MM.1S (cell line): ENCODE data around the gene WWC2.

Experiments used
- DNase-seq: peaks from one replicate; pipeline ENCODE4 v3.0.0-alpha.2; 2015
- H2AFZ ChIP-seq: fragments of 300-600 bp; sonication (generic); 2 replicates; pipeline ENCODE4 v1.6.0; 2016; ENCODE audit warnings: antibody characterized with exemption, low read length
- H3F3A ChIP-seq: fragments of 300-600 bp; sonication (generic); 2 replicates; pipeline ENCODE4 v1.6.1; 2016; ENCODE audit warnings: mild to moderate bottlenecking, antibody characterized with exemption, low read length, moderate library complexity, mixed read lengths; ENCODE audit not compliant: insufficient read depth
- H3K27ac ChIP-seq: fragments of 300-600 bp; sonication (generic); 2 replicates; pipeline ENCODE4 v1.5.1; 2016; ENCODE audit warnings: mild to moderate bottlenecking, low read length
- H3K27me3 ChIP-seq: fragments of 300-600 bp; sonication (generic); replicated peaks from 2 replicates; pipeline ENCODE4 v1.6.0; 2016; ENCODE audit warnings: low read length; ENCODE audit not compliant: insufficient read depth
- H3K36me3 ChIP-seq: fragments of 300-600 bp; sonication (generic); replicated peaks from 2 replicates; pipeline ENCODE4 v1.6.1; 2016; ENCODE audit warnings: mild to moderate bottlenecking, low read length, mixed read lengths; ENCODE audit not compliant: insufficient read depth
- H3K4me1 ChIP-seq: fragments of 300-600 bp; sonication (generic); 2 replicates; pipeline ENCODE4 v1.6.1; 2016; ENCODE audit warnings: low read length, mixed read lengths
- H3K4me2 ChIP-seq: fragments of 300-600 bp; sonication (generic); 2 replicates; pipeline ENCODE4 v1.6.0; 2016; ENCODE audit warnings: low read depth, low read length
- H3K4me3 ChIP-seq: fragments of 300-600 bp; sonication (generic); 2 replicates; pipeline ENCODE4 v1.5.1; 2016; ENCODE audit warnings: low read length, mixed read lengths
- H3K79me2 ChIP-seq: fragments of 300-600 bp; sonication (generic); 2 replicates; pipeline ENCODE4 v1.6.1; 2016; ENCODE audit warnings: mixed run types, low read length, mixed read lengths
- H3K9ac ChIP-seq: fragments of 300-600 bp; sonication (generic); 2 replicates; pipeline ENCODE4 v1.6.1; 2016; ENCODE audit warnings: low read length, mixed read lengths
- H3K9me2 ChIP-seq: fragments of 300-600 bp; sonication (generic); replicated peaks from 2 replicates; pipeline ENCODE4 v1.6.1; 2016; ENCODE audit warnings: mild to moderate bottlenecking, low read length, mixed read lengths; ENCODE audit not compliant: insufficient read depth
- H3K9me3 ChIP-seq: fragments of 300-600 bp; sonication (generic); replicated peaks from 2 replicates; pipeline ENCODE4 v1.6.1; 2016; ENCODE audit warnings: mild to moderate bottlenecking, low read length, mixed read lengths; ENCODE audit not compliant: insufficient read depth
- H4K20me1 ChIP-seq: fragments of 300-600 bp; sonication (generic); 2 replicates; pipeline ENCODE4 v1.6.1; 2016; ENCODE audit warnings: mild to moderate bottlenecking, low read length, moderate library complexity, mixed read lengths; ENCODE audit not compliant: insufficient read depth
- CTCF ChIP-seq: fragments of 300-600 bp; sonication (generic); IDR thresholded peaks from 2 replicates; pipeline ENCODE4 v1.5.1; 2016; ENCODE audit warnings: antibody characterized with exemption, low read length, mixed read lengths
- EZH2 ChIP-seq: fragments of 300-600 bp; sonication (generic); optimal IDR thresholded peaks from 2 replicates; pipeline ENCODE3; 2017; ENCODE audit warnings: low read depth, mild to moderate bottlenecking, antibody characterized with exemption, low read length, mixed read lengths
- EZH2phosphoT487 ChIP-seq: fragments of 300-600 bp; sonication (generic); IDR thresholded peaks from 2 replicates; pipeline ENCODE4 v1.6.1; 2018; ENCODE audit warnings: antibody characterized with exemption, low read length

The WWC2 gene

GRCh38 chr4:183140911-183141320 is 41.9 kb downstream of the WWC2 start:
- Histone ChIP-seq H3K4me1 (no peaks in the 10 kb centered on the region), H3K4me2 (no peak overlapping the region), H3K27ac (no peak overlapping the region), H4K20me1 (no peaks in the 10 kb centered on the region), H3K79me2 (no peaks in the 10 kb centered on the region), H3K36me3 (no peaks in the 10 kb centered on the region), H2AFZ (no peak overlapping the region), H3K27me3 (no peaks in the 10 kb centered on the region), H3F3A (no peaks in the 10 kb centered on the region), H3K4me3 (no peak overlapping the region), H3K9me2 (no peaks in the 10 kb centered on the region), H3K9ac (no peak overlapping the region), H3K9me3 (no peaks in the 10 kb centered on the region)
- no peak for DNase-seq
- TF ChIP-seq CTCF (no peak), EZH2phosphoT487 (no peak), EZH2 (no peak)

GRCh38 chr4:183141997-183142396 is 42.9 kb downstream of the WWC2 start:
- H3K4me1 ChIP-seq: peaks cover 9% of the 10 kb centered on the region; the same call in 1 of the 2 replicates
- no peak overlapping the region for H3K9ac ChIP-seq
- H4K20me1 ChIP-seq: no peaks in the 10 kb centered on the region
- H3K27me3 ChIP-seq: no peaks in the 10 kb centered on the region
- no peak overlapping the region for H2AFZ ChIP-seq
- TF ChIP-seq EZH2phosphoT487 (no peak), EZH2 (no peak), CTCF (no peak)
- no peaks in the 10 kb centered on the region for H3K36me3 ChIP-seq
- DNase-seq: no peak
- no peak overlapping the region for H3K4me2 ChIP-seq
- no peak overlapping the region for H3K4me3 ChIP-seq
- no peaks in the 10 kb centered on the region for H3K79me2 ChIP-seq
- no peaks in the 10 kb centered on the region for H3K9me3 ChIP-seq
- H3K27ac ChIP-seq: no peak overlapping the region
- H3K9me2 ChIP-seq: no peaks in the 10 kb centered on the region
- no peaks in the 10 kb centered on the region for H3F3A ChIP-seq

GRCh38 chr4:183142571-183143550 is 43.8 kb downstream of the WWC2 start:
- Histone ChIP-seq H3K9me3 (no peaks in the 10 kb centered on the region), H3K4me1 (peaks cover 9% of the 10 kb centered on the region; the same call in 1 of the 2 replicates), H3K36me3 (no peaks in the 10 kb centered on the region), H3K79me2 (no peaks in the 10 kb centered on the region), H3K27ac (no peak overlapping the region), H3K4me2 (no peak overlapping the region), H3K27me3 (no peaks in the 10 kb centered on the region), H4K20me1 (no peaks in the 10 kb centered on the region), H3K4me3 (no peak overlapping the region), H3K9me2 (no peaks in the 10 kb centered on the region), H2AFZ (no peak overlapping the region), H3K9ac (no peak overlapping the region), H3F3A (no peaks in the 10 kb centered on the region)
- DNase-seq: no peak
- no peak for TF ChIP-seq EZH2
- TF ChIP-seq CTCF: no peak
- TF ChIP-seq EZH2phosphoT487: no peak
